ENCODE data around the gene ZNF500. TPM values are rescaled to one million over a fixed set of nuclear protein-coding genes. Genes with fewer than 3 reads are reported as not detected.

The ZNF500 gene
- total and polyA plus RNA-seq, 8 donors, result 0.45 to 19.3 (median 4.5) TPM

DNA sequence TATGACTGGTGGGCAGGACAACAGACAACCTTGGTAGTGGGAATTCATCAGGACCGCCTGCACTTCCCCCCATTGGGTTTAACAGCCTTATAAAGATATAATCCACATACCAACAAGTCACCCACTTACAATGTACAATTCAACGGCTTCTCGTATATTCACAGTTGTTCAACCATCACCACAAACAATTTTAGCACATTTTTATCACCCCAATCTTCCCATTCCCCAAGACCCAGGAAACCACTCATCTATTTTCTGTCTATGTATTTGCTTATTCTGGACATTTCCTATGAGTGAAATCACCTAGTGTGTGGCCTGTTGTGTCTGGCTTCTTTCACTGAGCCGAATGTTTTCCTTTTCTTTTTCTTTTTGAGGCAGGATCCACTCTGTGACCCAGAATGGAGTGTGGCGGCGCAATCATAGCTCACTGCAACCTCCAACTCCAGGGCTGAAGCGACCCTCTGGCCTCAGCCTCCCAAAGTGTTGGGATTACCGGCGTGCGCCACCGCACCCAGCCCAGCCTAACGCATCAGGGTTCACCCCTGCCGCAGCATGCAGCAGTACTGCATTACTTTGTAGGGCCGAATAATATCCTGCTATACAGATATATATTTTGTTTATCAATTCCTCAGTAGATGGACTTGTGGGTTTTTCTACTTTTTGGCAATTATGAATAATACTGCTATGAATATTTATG lies 43.7 kb downstream of the ZNF500 start:
- DNase-seq, result no peak
- Histone ChIP-seq H3K27ac (no peak overlapping the region), H3K4me3 (no peak overlapping the region), H3K27me3 (no peaks in the 10 kb centered on the region), H3K4me1 (no peaks in the 10 kb centered on the region), H3K36me3 (peaks cover 21 to 88% (median 83%) of the 10 kb centered on the region in 4 donors), H3K9me3 (no peaks in the 10 kb centered on the region)
- TF ChIP-seq POLR2A (IDR thresholded peaks at IDR 0.05), result no peak
- no peak for TF ChIP-seq EP300 (IDR thresholded peaks at IDR 0.05)
- TF ChIP-seq CTCF (IDR thresholded peaks at IDR 0.05), result no peak
- WGBS, 5 donors, result 94 to 97% (median 95%) methylated on average over 14 of the region's 14 CpGs
- intact Hi-C loops (cut with DNase I; ENCODE audit: low total_unique reads), result no loop called here

- 76 to 86% (median 82%) methylated on average over 5 of the region's 5 CpGs for WGBS, 5 donors
- Histone ChIP-seq H3K36me3 (peaks cover 10 to 82% (median 78%) of the 10 kb centered on the region in 4 donors), H3K4me1 (no peaks in the 10 kb centered on the region), H3K27ac (no peak overlapping the region), H3K27me3 (no peaks in the 10 kb centered on the region), H3K9me3 (no peaks in the 10 kb centered on the region), H3K4me3 (no peak overlapping the region)
- intact Hi-C loops (cut with DNase I; ENCODE audit: low total_unique reads), result no loop called here
- no peak for DNase-seq
- TF ChIP-seq EP300 (IDR thresholded peaks at IDR 0.05) (no peak), POLR2A (IDR thresholded peaks at IDR 0.05) (no peak), POLR2AphosphoS5 (IDR thresholded peaks at IDR 0.05) (no peak), CTCF (IDR thresholded peaks at IDR 0.05) (no peak)
Observed at GRCh38 chr16:4718466-4718865, 48.5 kb downstream of the ZNF500 start.

- Histone ChIP-seq H3K4me1 (no peaks in the 10 kb centered on the region), H3K4me3 (no peak overlapping the region), H3K36me3 (peaks cover 10 to 92% (median 90%) of the 10 kb centered on the region in 4 donors), H3K9me3 (no peaks in the 10 kb centered on the region), H3K27me3 (no peaks in the 10 kb centered on the region), H3K27ac (no peak overlapping the region)
- 82 to 92% (median 90%) methylated on average over 2 of the region's 2 CpGs for WGBS, 5 donors
- TF ChIP-seq POLR2A (IDR thresholded peaks at IDR 0.05) (no peak), POLR2AphosphoS5 (IDR thresholded peaks at IDR 0.05) (no peak), CTCF (IDR thresholded peaks at IDR 0.05) (no peak), EP300 (IDR thresholded peaks at IDR 0.05) (no peak)
- intact Hi-C loops (cut with DNase I; ENCODE audit: low total_unique reads), result no loop called here
- DNase-seq, result no peak
Observed at GRCh38 chr16:4714996-4715395, 52.0 kb downstream of the ZNF500 start.

- Histone ChIP-seq H3K9me3 (no peaks in the 10 kb centered on the region), H3K4me3 (no peak overlapping the region), H3K27ac (no peak overlapping the region), H3K4me1 (no peaks in the 10 kb centered on the region), H3K27me3 (no peaks in the 10 kb centered on the region), H3K36me3 (peaks cover 10 to 97% (median 92%) of the 10 kb centered on the region in 4 donors)
- no peak for DNase-seq
- 84 to 90% (median 87%) methylated on average over 16 to 18 of the region's 18 CpGs for WGBS, 5 donors
- intact Hi-C loops (cut with DNase I; ENCODE audit: low total_unique reads), result no loop called here
- TF ChIP-seq EP300 (IDR thresholded peaks at IDR 0.05) (no peak), POLR2A (IDR thresholded peaks at IDR 0.05) (no peak), CTCF (IDR thresholded peaks at IDR 0.05) (no peak), POLR2AphosphoS5 (IDR thresholded peaks at IDR 0.05) (no peak)
Observed at GRCh38 chr16:4713663-4714501, 53.1 kb downstream of the ZNF500 start.

Measured in stomach (tissue), 9 donors.